IMR-90 (cell line): ENCODE data around the gene ADRA2C. TPM values are rescaled to one million over a fixed set of nuclear protein-coding genes. Genes with fewer than 3 reads are reported as not detected.

Experiments used
- ATAC-seq: fragments of 200-7000 bp; cut with Tn5 transposase; 2 replicates; pipeline ENCODE4 v1.9.1; 2020; ENCODE audit warnings: low read depth, mild to moderate bottlenecking, moderate library complexity
- BruUV-seq: library from RNA; stranded (reverse); fragments of 400-500 nt; replicated peaks from 2 replicates; lab custom pipeline; 2021; lab: Mats Ljungman, UMichigan
- CTCF ChIA-PET: fragments of 300-600 bp; formaldehyde crosslinking; extraction: SDS; loops from one replicate; lab custom pipeline; 2021; ENCODE audit warnings: antibody characterized with exemption; lab: Yijun Ruan, JAX
- POLR2A ChIA-PET: fragments of 300-600 bp; sonication (Branson Sonifier 250); formaldehyde crosslinking; loops from one replicate; lab custom pipeline; 2022; ENCODE audit warnings: antibody characterized with exemption; ENCODE audit not compliant: unreplicated experiment; lab: Charles Lee
- DNase-seq: peaks from one replicate; pipeline ENCODE4 v3.0.0; 2013
- H2AFZ ChIP-seq: replicated peaks from 2 replicates; pipeline ENCODE3; 2013; ENCODE audit warnings: low read length, mild to moderate bottlenecking; ENCODE audit not compliant: poor library complexity
- H2AK5ac ChIP-seq: 2 replicates; pipeline ENCODE4 v1.6.1; 2013; ENCODE audit warnings: low read depth, low read length, inconsistent platforms
- H2AK9ac ChIP-seq: replicated peaks from 2 replicates; pipeline ENCODE3; 2013; ENCODE audit warnings: mild to moderate bottlenecking, low read depth, low read length, moderate library complexity; ENCODE audit not compliant: poor library complexity
- H2BK120ac ChIP-seq: 2 replicates; pipeline ENCODE4 v1.6.1; 2013; ENCODE audit warnings: low read depth, low read length, inconsistent platforms
- H2BK15ac ChIP-seq: 3 replicates; pipeline ENCODE4 v1.6.1; 2013; ENCODE audit warnings: low read depth, low read length, inconsistent platforms
- H2BK20ac ChIP-seq: 2 replicates; pipeline ENCODE4 v1.6.1; 2013; ENCODE audit warnings: low read depth, mild to moderate bottlenecking, inconsistent platforms, low read length, moderate library complexity
- H2BK5ac ChIP-seq: 2 replicates; pipeline ENCODE4 v1.6.1; 2013; ENCODE audit warnings: mild to moderate bottlenecking, low read depth, low read length, inconsistent platforms; ENCODE audit not compliant: poor library complexity, severe bottlenecking
- H3K14ac ChIP-seq: replicated peaks from 2 replicates; pipeline ENCODE4 v1.6.1; 2013; ENCODE audit warnings: low read depth, low read length, inconsistent platforms
- H3K18ac ChIP-seq: 2 replicates; pipeline ENCODE4 v1.6.1; 2013; ENCODE audit warnings: low read depth, low read length, control low read depth
- H3K23ac ChIP-seq: 2 replicates; pipeline ENCODE4 v1.6.1; 2013; ENCODE audit warnings: low read depth, low read length, inconsistent platforms
- H3K27ac ChIP-seq: 2 replicates; pipeline ENCODE4 v1.5.1; 2013; ENCODE audit warnings: mild to moderate bottlenecking, control low read depth, low read length; ENCODE audit not compliant: insufficient read depth
- H3K27me3 ChIP-seq: 2 replicates; pipeline ENCODE4 v1.6.1; 2013; ENCODE audit warnings: low read length; ENCODE audit not compliant: control insufficient read depth, insufficient read depth
- H3K36me3 ChIP-seq: 2 replicates; pipeline ENCODE4 v1.6.1; 2013; ENCODE audit warnings: low read length, mixed read lengths; ENCODE audit not compliant: control insufficient read depth, insufficient read depth
- H3K4ac ChIP-seq: 2 replicates; pipeline ENCODE4 v1.6.1; 2013; ENCODE audit warnings: low read depth, low read length, inconsistent platforms
- H3K4me1 ChIP-seq: 2 replicates; pipeline ENCODE4 v1.6.1; 2013; ENCODE audit warnings: low read length, mixed read lengths; ENCODE audit not compliant: control insufficient read depth, insufficient read depth
- H3K4me2 ChIP-seq: 2 replicates; pipeline ENCODE4 v1.6.1; 2013; ENCODE audit warnings: low read depth, mild to moderate bottlenecking, control low read depth, low read length, moderate library complexity
- H3K4me3 ChIP-seq: 2 replicates; pipeline ENCODE4 v1.5.1; 2013; ENCODE audit warnings: low read depth, mild to moderate bottlenecking, control low read depth, low read length, moderate library complexity; ENCODE audit not compliant: insufficient read depth
- H3K56ac ChIP-seq: 2 replicates; pipeline ENCODE4 v1.6.1; 2013; ENCODE audit warnings: low read length, inconsistent platforms; ENCODE audit not compliant: insufficient read depth; ENCODE audit errors: extremely low read depth
- H3K79me1 ChIP-seq, 2 experiments: 2 replicates each; pipeline ENCODE4 v1.6.1; 2013; ENCODE audit warnings: low read length in 2 of 2, inconsistent platforms in 1 of 2, low read depth in 1 of 2
- H3K9ac ChIP-seq: 2 replicates; pipeline ENCODE4 v1.6.1; 2013; ENCODE audit warnings: low read depth, low read length, control low read depth
- H3K9me1 ChIP-seq: 2 replicates; pipeline ENCODE4 v1.6.1; 2013; ENCODE audit warnings: low read length, inconsistent platforms; ENCODE audit not compliant: insufficient read depth
- H3K9me3 ChIP-seq: 2 replicates; pipeline ENCODE4 v1.6.1; 2013; ENCODE audit warnings: low read length; ENCODE audit not compliant: control insufficient read depth, insufficient read depth
- H4K20me1 ChIP-seq: 2 replicates; pipeline ENCODE4 v1.6.1; 2013; ENCODE audit warnings: low read length, inconsistent platforms; ENCODE audit not compliant: insufficient read depth
- H4K5ac ChIP-seq: 2 replicates; pipeline ENCODE4 v1.6.1; 2013; ENCODE audit warnings: mild to moderate bottlenecking, low read depth, low read length, control low read depth
- H4K8ac ChIP-seq, 2 experiments: 2 replicates each; pipeline ENCODE4 v1.6.1; 2013; ENCODE audit warnings: low read depth in 2 of 2, low read length in 2 of 2, control low read depth in 1 of 2, inconsistent platforms in 1 of 2
- H4K91ac ChIP-seq: 2 replicates; pipeline ENCODE4 v1.6.1; 2013; ENCODE audit warnings: low read depth, low read length, inconsistent platforms; ENCODE audit not compliant: insufficient read depth
- MAFK ChIP-seq: IDR thresholded peaks from 2 replicates; pipeline ENCODE4 v1.6.1; 2012; ENCODE audit warnings: low read depth, low read length, improper control_type of control experiment
- MXI1 ChIP-seq: IDR thresholded peaks from 2 replicates; pipeline ENCODE4 v1.6.1; 2012; ENCODE audit warnings: low read depth, mild to moderate bottlenecking, low read length, moderate library complexity, borderline replicate concordance
- POLR2A ChIP-seq: IDR thresholded peaks from 2 replicates; pipeline ENCODE4 v1.6.1; 2012; ENCODE audit warnings: mild to moderate bottlenecking, low read depth, low read length
- RAD21 ChIP-seq: IDR thresholded peaks from 2 replicates; pipeline ENCODE4 v1.6.1; 2012; ENCODE audit warnings: low read length, improper control_type of control experiment
- RCOR1 ChIP-seq: IDR thresholded peaks from 2 replicates; pipeline ENCODE4 v1.6.1; 2012; ENCODE audit warnings: mild to moderate bottlenecking, low read length, improper control_type of control experiment; ENCODE audit not compliant: insufficient replicate concordance
- RFX5 ChIP-seq: IDR thresholded peaks from 2 replicates; pipeline ENCODE4 v1.8.0; 2012; ENCODE audit warnings: low read depth, mild to moderate bottlenecking, low read length, moderate library complexity
- WGBS, 2 experiments: methylation state at CpG; one replicate each; pipeline versions ENCODE4 v1.1.5 to v1.1.7; 2013; ENCODE audit warnings: missing lambda C conversion rate in 2 of 2; ENCODE audit not compliant: insufficient read length in 1 of 2; ENCODE audit errors: extremely low coverage in 2 of 2; 5-methylcytosine and 5-hydroxymethylcytosine counted together
- dilution Hi-C: fragments of 300-500 bp; cut with HindIII; formaldehyde crosslinking; loops from one replicate; pipeline ENCODE4 v1.14.3; 2018; ENCODE audit warnings: low sequenced_read_pairs; ENCODE audit not compliant: unreplicated experiment
- in situ Hi-C: fragments of 300-500 bp; cut with MboI; formaldehyde crosslinking; loops from 3 replicates; pipeline ENCODE4 v1.14.3; 2019; ENCODE audit warnings: low sequenced_read_pairs, inconsistent platforms, mixed read lengths
- intact Hi-C: fragments of 100-400 bp; cut with micrococcal nuclease; formaldehyde crosslinking; loops from 2 replicates; pipeline ENCODE4 v1.10.0; 2022
- polyA plus RNA-seq, 3 experiments: library from polyadenylated mRNA; depleted of rRNA; stranded (reverse); fragments of >200 nt; gene quantifications; 2 replicates each; pipeline ENCODE4 v1.2.3, GENCODE V29; 2012; ENCODE audit warnings: low replicate concordance in 1 of 3
- total RNA-seq: library from RNA; depleted of rRNA; stranded (reverse); fragments of >200 nt; gene quantifications from 2 replicates; pipeline ENCODE4 v1.2.3, GENCODE V29; 2012
- TF ChIP-seq, protein P1 (sequence below): fragments of 150-350 bp; IDR thresholded peaks from 2 replicates; pipeline ENCODE4 v1.6.1; 2017; ENCODE audit warnings: mild to moderate bottlenecking, antibody characterized with exemption, low read length, low read depth

The ADRA2C gene
- total and polyA plus RNA-seq, 2 of the 4 experiments (the other 2 are of a cell fraction) = under 0.01 to 0.14 TPM

DNA sequence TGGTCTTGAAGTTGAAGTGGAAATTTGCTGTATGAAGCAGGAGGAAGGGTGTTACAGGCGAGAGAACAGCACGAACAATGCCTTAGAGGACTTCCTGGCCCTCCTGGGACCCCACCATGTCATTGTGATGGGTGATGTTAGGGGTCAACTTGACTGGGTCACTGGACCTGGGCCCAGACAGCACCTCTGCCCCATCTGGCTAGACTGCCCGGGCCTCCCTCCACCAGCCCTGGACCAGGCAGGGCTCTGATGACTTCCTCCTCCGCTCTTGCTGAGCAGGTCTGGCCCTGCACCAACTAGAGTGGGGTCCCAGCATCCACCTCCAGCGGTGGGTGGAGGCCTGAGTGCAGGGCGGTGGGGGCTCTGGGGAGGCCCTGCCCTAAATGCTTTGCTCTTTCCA lies 48.9 kb upstream of the ADRA2C start:
- TF ChIP-seq MAFK = no peak
- TF ChIP-seq, protein P1, sequence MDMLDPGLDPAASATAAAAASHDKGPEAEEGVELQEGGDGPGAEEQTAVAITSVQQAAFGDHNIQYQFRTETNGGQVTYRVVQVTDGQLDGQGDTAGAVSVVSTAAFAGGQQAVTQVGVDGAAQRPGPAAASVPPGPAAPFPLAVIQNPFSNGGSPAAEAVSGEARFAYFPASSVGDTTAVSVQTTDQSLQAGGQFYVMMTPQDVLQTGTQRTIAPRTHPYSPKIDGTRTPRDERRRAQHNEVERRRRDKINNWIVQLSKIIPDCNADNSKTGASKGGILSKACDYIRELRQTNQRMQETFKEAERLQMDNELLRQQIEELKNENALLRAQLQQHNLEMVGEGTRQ = no peak
- TF ChIP-seq RAD21 = no peak
- TF ChIP-seq RCOR1 = no peak
- TF ChIP-seq MXI1 = no peak
- TF ChIP-seq POLR2A = no peak
- no peak for TF ChIP-seq RFX5
- Histone ChIP-seq H2AFZ (no peak overlapping the region), H2BK5ac (no peak overlapping the region), H3K56ac (no peak overlapping the region), H3K4me1 (no peaks in the 10 kb centered on the region), H2AK5ac (no peak overlapping the region), H2AK9ac (no peak overlapping the region), H3K36me3 (no peaks in the 10 kb centered on the region), H3K18ac (no peak overlapping the region), H4K91ac (no peak overlapping the region), H4K8ac (no peak overlapping the region), H3K9ac (no peak overlapping the region), H2BK15ac (no peak overlapping the region), H3K23ac (no peak overlapping the region), H3K9me3 (peaks cover 10% of the 10 kb centered on the region), H3K9me1 (peaks cover 3% of the 10 kb centered on the region; the same call in 1 of the 2 replicates), H3K4me3 (no peak overlapping the region), H3K79me1 (no peaks in the 10 kb centered on the region), H3K27me3 (peaks cover 29% of the 10 kb centered on the region), H4K20me1 (no peaks in the 10 kb centered on the region; the same call in 1 of the 2 replicates), H3K27ac (no peak overlapping the region), H3K4me2 (no peak overlapping the region), H2BK120ac (no peak overlapping the region), H3K14ac (no peak overlapping the region), H2BK20ac (no peak overlapping the region), H3K4ac (no peak overlapping the region), H4K5ac (no peak overlapping the region)
- intact Hi-C loops (no loop called here), dilution Hi-C loops (no loop called here), in situ Hi-C loops (no loop called here)
- WGBS, 2 experiments = 45% methylated on average over 4 of the region's 6 CpGs; no CpG with 5 or more reads in 1 of the 2 experiments
- no TSS peak for BruUV-seq
- ATAC-seq (no peak), DNase-seq (no peak)
- ChIA-PET POLR2A (no interaction called here), CTCF (no interaction called here)
